ENCODE results near the gene SFXN3.
"Not testable (repeated sequence)": the region's sequence is repeated elsewhere in the genome, so short reads cannot be mapped to it uniquely, and the experiment has no call there.

Gene SFXN3

DNA sequence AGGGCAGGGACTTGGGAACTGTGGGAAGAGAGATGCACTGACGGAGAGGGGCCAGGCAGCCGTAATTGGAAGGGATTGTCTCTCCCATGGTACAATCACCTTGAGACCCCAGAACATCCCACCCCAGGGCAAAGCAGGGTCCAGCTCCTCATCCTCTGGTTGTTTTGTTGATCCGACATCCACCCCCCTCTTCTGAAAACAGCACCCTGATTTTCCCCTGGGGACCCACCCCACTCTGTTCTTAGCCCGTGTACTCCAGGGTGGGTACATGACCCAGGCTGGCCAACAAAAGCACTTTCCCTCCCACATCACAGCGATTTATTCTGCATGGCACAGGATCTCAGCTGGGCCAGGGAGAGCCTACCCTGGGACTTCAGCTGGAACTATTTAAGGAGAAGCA, 14.2 kb upstream of the SFXN3 start:
- DNase-seq, result no peak

DNA sequence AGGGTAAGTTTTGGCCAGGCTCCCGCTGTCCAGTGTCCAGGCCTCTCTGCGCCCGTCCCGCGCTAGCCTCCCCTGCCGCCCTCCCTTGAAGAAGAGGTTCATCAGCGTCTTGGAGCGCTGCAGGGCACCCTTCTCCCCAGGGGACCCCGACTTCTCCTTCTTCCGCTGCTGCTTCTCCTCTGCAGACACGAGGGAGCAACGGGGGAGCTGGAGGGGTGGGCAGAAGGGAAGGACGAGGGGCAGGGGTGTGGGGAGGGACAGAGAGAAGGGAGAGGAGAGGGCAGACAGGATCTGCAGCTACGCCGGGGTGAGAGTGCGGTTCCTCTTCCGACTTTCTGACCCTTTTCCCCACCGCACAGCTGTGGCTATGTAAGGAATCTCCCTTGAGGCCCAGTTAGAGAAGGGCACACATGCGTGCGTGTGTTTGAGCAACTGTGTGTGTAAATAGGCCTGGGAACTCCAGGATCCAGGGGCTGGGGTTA, 12.9 kb upstream of the SFXN3 start:
- no peak for DNase-seq

DNA sequence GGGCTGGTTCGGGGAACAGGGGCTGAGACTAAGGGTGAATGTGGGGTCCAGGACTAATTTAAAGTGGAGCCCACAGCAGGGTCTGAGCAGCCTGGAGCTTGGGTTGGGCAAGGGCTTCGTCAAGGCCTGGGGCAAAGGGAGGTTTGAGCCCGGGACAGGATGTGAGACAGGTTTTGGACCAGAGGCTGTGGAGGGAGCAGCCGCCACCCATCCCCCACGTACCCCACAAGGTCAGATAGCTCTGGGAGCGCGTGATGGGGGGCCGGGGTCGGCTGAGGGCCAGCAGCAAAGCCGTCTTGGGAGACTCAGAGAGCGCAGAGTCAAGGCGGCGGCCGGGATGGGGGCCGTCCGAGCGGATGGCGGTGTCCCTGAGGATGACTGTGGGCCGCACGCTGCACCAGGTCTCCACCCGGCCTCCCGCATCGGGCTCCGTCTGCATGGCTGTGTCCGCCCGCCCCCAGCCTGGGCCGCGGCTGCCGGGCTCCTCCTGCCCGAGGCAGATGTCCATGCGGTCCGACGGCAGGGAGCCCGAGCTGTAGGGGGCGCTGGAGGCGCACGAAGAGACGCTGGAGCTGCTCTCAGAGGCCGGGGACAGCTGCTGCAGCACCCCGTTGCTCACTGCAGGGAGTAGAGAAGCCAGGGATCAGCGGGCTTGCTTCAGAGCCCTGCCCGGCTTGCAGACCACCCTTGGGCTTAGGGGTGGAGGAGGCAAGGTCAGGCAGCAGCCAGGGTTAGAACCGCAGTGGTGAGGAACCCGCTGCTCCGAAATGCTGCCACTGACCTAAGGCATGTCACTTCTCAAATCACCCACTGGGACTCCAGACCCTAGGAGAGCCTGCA, 12.2 kb upstream of the SFXN3 start:
- DNase-seq, result peak; percentile 91

DNA sequence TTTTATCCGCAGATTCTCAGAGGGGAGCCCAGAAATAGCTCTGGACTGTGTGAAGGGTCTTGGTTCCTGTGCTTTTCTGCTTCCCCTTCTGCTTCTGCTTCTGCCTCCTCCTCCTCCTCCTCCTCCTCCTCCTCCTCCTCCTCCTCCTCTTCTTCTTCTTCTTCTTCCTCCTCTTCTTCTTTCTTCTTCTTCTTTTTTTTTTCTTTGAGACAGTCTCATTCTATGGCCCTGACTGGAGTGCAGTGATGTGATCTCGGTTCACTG, 11.7 kb upstream of the SFXN3 start:
- no peak for DNase-seq

DNA sequence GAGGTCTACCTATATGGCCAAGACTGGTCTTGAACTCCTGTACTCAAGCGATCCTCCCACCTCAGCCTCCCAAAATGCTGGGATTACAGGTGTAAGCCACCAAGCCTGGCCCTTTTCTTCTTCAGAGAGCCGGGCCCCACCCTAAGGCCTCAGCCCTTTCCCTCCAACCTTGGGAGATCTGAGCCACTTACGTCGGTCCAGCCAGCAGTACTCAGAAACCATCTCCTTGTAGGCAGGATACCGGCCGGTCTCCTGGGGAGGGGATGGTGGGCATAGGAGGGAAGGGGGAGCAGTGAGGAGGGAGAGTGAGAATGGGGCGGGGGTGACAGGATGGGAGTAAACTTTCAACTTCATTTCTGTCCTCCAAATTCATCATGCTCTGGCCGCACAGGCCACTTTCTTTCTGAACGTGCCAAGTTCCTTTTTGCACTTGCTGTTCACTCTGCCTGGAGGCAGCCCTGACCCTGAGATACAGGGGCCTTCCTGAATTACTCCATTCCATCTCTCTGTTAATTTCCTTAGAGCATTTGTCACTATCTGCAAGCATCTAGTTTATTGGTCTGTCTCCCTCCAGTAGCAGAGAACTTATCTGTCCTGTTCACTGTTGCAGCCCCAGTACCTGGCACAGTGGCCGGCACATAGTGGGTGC, 10.5 kb upstream of the SFXN3 start:
- DNase-seq, result no peak

DNA sequence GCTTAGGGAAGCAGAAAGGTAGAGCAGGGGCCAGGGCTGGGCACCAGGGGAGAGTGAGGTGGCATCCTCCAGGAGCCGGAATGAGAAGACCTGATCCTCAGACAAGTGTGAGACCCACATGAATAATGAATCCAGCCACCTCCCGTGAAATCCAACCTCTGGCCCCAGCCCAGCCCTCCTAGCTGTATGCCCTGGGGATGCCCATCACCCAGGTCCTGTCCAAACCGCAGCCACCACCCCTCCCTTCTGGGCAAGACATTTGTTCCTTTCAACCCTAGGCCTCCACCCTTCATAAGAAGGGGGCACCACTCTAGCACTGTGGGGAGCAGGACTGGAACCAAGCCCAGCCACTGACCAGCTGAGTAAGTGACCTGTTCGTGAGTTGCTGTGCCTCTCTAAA, 9.8 kb upstream of the SFXN3 start:
- no peak for DNase-seq

DNA sequence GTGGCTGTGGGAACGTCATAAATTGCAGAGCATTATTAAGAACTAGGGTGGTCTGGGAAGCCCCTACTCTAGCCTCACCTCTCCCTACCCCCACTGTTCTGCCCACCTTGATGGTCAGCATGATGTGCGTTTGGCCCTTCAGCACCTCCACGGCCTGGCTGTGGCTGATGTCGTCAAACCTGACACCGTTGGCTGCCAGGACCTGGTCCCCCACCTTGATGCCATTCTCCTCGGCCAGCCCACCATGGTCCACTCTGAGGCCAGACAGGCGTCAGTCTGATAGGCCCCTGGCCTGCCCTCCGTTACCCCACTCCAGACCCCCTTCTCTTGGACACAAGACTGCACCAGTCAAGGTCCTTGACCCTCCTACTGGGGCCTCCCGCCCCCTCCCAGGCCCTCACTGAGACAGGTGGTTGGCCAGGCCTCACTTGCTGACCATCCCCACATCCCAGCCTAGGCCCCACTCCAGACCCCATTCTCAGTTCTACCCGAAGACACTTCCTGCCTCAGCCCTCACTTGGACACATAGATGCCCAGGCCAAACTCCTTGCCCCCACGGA, 9.3 kb upstream of the SFXN3 start:
- DNase-seq, result no peak

DNA sequence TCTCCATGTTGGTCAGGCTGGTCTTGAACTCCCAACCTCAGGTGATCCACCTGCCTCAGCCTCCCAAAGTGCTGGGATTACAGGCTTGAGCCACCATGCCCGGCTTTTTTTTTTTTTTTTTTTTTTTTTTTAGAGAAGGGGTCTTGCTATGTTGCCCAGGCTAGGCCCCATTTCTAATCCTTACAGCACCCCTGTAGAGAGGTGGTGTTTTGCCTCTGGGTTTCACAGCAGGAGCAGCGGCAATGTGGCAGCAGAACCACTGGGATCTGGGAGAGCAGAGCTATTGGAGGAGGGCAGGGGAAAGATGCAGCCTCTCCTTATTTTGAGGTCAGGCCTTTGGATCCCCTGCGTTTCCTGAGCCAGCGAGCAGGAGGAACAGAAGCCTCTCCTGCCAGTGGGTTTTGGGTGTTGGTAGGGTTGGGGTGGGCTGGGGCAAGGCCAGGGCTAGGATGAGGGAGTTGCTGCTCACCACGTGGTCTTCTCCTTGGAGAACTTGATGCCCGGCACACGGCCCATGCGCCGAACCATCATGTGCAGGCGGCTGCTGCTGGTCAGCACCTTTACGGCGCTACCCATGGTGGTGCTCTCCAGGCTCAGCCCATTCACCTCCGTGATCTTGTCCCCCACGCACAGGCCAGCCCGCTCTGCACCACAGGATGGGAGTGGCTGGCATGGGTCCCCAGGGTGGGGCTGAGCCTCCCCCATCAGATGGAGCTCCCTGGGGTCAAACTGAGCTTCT, 7.9 kb upstream of the SFXN3 start:
- DNase-seq, result no peak

DNA sequence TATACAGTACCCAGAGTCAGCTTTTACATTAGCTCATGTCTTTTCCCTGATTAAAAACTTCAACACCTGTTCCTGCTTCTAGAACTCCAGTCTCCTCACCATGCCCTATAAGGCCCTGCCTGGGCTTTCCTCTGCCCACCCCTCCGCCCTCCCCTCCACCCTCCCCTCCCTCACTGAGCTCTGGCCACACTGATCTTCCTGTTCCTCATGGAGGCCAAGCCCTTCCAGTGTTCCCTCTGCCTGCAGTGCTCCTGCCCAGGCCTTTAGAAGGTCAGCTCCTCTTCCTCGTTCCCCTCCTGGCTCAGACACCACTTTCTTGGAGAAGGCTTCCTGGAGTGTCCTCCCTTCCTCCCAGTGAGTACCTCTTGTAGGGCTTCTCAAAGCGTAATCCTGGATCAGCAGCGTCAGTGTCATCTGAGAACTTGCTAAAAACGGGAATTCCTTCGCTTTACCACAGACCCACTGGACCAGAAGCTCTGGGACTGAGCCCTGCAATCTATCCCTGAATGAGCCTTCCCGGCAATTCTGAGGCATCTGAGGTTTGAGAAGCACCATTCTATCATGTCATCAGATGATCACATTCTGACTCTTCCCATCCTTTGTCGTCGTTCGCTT, 3.8 kb upstream of the SFXN3 start:
- DNase-seq, result peak; percentile 61

DNA sequence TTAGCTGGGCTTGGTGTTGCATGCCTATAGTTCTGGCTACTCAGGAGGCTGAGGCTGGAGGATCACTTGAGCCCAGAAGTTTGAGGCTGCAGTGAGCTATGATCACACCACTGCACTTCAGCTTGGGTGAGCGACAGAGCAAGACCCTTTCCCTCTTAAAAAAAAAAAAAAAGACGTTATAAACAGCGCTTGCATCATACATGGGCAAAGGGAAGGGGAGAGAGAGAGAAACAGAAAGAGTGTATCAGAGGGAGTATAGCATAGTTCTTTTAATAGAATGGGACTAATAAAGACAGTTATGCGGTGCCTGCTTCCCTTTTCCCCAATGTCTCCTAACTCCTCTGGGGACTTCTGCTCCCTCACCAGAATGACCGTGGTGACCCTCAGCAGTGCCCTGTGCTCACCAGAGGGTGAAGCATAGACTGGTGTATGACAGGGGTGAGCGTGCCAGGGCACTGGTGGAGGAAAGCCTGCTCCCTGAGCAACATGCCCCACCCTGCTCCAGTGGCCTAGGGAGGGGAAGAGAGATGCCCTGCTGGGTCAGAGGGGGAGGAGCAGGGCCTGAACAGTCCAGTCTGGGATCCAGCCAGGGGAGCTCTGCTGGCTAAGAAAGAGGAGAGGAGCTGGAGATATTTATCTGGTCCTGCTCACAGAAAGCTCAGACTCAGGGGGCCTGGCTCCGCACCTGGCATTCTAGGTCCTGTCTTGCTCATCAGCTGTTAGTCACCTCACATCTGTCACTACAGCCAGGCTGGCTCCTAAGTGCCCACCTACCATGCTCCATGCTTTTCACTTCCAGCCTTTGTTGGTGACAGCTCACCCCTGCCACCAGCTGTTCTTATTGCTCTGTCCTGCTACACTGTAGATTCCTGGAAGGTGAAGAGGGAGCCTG, 2.3 kb upstream of the SFXN3 start:
- peak; percentile 30 for DNase-seq

DNA sequence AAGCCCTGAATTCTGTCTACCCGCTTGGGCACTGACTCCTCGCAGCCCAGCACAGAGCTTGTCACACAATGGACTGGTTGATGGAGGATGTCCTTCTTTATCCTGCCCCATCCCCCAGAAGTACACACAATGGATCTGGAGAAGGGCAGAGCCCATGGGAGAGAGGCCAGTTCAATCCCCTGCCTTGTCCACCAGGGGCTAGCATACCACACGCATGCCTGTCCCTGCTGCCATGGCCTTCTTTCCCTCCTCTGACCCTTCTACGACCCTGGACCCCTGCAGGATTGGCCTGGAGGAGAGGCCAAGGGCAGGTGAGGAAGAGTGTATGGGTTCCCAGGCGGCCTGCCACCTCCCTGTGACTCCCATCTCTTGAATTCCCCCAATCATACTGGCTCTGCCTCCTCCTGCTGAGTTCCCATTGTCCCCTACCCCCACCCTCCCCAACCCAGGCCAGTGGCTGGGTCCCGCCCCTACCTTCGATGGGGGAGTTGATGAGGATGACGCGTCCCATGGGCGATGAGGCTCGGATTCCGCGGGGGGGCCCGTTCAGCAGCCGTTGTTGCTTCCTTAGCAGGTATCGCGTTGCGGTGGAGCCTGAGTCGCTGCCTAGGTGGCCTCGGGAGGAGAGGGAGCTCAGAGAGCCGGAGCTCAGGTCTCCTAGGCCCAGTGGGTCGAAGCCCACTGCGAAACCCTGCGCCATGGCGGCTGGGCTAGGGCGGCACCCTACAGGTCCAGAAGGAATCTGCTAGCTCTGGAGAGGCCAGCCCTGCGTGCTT, 1.3 kb upstream of the SFXN3 start:
- peak; percentile 32 for DNase-seq

DNA sequence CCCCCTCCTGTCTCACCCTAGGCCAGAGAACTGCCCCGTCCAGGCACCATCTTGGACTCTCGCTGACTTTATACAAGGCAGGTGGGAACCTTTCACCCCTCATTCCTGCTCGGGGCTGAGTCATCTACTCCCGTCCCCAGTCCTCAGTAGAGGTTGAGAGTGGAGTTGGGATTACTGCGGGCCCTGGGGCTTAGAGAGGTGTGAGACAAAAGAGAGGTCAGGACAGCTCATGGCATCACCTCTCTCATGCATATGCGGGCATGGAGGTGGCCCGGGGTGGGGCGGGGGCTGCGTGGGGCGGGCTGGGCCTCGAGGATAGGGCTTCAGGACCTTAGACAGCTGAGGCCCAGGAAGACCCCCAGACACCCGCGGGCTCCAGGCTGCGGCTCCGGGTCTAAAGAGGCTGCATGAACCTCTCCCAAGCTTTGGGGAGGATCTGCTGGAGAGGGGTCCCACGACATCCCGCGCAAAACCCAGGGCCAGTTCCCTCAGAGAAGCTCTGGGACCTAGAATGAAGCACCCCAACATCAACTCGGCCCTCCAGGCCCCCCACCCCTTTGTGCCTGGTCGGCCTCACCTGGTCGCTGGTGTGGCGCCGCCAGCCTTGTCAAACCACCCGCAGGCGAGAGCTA, 422 bp upstream of the SFXN3 start:
- DNase-seq, result peak; percentile 26

DNA sequence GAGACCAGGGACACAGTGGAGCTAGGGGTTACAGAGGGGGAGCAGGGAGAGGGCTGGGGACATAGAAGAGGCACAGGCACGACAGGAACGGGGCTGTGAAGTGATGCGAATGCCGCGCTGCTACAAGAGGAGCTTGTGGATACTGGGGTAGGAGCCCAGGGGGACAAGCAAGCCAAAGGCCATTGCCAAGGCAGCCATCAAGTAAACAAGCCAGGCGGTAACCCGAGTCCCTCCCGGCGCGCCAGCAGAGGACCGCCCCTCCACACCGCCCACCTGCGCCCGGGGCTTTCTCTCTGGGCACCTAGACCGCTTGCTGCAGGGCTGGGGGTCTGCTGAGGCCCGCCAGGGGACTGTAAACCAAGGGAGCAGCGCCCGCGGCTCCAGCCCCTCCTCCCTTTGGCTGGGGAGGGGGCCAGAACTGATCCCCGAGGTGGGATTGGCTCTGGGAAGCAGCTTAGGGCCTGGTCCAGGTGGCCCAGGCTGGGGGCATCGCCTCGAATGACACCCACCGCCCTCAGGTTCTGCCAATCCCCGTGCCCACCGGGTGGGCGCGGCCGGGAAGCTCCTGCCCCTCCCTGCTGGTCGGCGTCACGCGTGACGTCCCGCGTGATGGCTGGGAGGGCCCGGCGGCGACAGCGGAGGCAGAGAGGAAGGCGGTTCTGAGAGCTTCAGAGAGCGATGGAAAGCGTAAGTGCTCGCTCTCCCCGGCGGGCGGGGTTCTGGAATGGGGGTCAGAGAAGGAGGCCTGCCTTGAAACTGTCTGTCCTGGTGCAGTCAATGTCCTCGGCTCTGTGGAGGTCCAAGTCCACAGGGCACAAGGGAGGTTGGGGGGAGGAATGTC, 982 bp downstream of the SFXN3 start:
- DNase-seq, result peak; percentile 87

DNA sequence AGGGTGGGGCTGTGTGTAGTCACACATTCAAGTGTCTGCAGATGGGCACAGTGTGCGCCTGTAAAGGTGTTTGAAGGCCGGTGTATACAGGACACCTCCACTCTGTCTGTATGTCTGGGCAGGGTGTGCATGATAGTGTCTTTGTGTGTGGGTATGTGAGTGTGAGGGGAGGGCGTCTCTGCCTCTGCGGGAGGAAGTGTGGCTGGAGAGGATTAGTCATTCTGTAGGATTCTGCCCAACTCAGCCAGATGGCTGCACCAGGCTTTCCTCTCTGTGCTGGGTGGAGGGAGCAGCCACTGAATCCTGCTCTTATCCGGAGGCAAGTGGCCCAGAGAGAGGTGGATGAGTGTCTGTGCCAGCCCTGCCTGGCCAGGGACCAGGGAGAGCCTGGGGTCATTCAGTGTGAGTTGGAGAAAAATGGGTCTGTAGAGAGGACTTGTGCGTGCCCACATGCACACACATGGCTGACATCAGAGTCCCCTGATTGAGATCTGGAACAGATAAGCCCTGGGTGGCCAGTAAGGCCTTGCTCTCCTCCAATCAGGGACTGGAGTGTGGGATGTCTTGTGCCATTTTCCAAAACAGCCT, 1.7 kb downstream of the SFXN3 start:
- peak; percentile 91 for DNase-seq

DNA sequence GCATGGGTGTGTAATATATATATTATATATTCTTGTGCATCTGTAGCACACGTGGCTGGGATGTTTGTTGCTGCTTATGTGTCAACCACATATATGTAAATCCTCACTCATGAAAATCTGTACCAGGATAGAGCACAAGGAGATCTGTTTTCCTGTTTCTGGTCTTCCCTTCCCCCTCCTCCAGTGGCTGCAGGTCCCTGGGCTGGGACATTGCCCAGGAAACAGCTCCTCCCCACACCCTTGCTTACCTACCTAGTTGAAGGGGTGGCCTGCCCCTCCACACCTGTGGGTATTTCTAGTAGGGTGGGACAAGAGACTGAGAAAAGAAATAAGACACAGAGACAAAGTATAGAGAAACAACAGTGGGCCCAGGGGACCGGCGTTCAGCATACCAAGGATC, 2.2 kb downstream of the SFXN3 start:
- no peak for DNase-seq

DNA sequence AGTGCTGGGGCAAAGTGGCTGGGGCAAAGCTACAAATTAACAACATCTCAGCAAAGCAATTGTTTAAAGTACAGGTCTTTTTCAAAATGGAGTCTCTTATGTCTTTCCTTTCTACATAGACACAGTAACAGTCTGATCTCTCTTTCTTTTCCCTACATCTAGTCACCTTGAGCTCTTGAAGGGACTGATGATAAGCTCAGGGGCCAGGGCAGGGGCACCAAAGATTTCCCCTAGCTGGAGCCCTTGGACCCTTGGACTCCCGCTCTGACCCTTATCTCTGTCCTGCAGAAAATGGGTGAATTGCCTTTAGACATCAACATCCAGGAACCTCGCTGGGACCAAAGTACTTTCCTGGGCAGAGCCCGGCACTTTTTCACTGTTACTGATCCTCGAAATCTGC, 3.4 kb downstream of the SFXN3 start:
- not testable (repeated sequence) for DNase-seq

DNA sequence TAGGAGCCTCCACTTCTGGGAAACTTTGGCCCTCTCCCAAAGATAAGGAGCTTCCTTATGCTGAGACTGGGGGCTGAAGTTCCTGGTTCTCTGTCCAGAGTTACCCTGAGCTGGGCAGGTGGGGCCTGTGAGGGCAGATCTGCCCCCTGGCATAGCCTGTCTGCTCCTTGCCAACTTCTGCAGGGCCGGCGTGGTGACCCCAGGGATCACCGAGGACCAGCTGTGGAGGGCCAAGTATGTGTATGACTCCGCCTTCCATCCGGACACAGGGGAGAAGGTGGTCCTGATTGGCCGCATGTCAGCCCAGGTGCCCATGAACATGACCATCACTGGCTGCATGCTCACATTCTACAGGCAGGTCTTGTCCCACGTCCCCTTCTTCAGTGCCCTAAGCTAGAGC, 4.3 kb downstream of the SFXN3 start:
- DNase-seq, result no peak

DNA sequence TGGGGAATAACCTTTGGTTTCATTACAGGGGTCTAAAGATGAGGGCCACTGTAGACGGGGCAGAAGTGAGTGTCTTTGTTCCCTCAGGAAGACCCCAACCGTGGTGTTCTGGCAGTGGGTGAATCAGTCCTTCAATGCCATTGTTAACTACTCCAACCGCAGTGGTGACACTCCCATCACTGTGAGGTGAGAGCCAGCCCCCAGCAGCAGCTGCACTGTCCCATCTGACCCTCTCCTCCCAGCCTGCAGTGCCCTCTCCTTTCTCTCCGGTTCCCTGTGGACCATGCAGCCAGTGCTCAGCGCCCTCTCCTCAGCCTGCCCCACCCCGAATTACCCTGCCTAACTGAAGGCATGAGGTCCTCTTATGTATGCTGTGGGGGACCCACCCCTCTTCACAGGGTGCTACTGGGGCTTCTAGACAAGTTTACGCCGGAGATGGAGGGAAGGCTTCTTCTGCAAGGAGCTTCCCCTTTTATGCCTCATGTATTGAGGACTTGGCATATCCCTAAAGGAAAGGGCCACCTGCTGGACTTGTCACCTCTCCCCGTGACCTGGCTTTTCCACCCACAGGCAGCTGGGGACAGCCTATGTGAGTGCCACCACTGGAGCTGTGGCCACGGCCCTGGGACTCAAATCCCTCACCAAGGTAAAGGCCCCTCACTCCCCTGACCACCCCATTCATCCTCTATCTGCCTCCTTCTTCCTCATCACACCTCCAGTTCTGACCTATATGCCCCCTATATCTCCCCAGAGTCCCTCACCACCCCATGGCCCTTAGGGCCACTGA, 5.1 kb downstream of the SFXN3 start:
- no peak for DNase-seq

DNA sequence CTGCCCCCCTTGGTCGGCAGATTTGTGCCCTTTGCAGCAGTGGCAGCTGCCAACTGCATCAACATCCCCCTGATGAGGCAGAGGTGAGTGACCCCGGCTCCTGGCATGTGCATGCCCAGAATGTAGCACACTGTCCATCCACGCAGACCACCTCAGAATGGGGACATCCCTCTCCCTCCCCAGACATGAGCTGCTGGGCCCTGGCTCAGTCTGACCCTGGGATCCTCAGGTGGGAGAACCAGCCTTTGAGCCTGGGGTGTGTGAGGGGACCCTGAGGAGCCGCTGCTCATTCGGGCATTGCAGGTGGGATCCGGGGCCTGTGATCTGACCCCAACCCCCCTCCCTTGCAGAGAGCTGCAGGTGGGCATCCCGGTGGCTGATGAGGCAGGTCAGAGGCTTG, 5.7 kb downstream of the SFXN3 start:
- DNase-seq, result no peak
